Stimulated activated CD8-positive, alpha-beta memory T cell treated with anti-CD3 and anti-CD28 coated beads, Interleukin-12 subunit alpha, Interleukin-12 subunit beta, amount 100 ng/mL, for 4 hours (primary cell): Measurements from ENCODE around the gene NUBPL.
"Not testable (repeated sequence)": the region's sequence is repeated elsewhere in the genome, so short reads cannot be mapped to it uniquely, and the experiment has no call there.

Experiments
- DNase-seq: peaks from one replicate; pipeline ENCODE4 v3.0.0-alpha.2; 2020; ENCODE audit warnings: low read depth

The NUBPL gene

DNA sequence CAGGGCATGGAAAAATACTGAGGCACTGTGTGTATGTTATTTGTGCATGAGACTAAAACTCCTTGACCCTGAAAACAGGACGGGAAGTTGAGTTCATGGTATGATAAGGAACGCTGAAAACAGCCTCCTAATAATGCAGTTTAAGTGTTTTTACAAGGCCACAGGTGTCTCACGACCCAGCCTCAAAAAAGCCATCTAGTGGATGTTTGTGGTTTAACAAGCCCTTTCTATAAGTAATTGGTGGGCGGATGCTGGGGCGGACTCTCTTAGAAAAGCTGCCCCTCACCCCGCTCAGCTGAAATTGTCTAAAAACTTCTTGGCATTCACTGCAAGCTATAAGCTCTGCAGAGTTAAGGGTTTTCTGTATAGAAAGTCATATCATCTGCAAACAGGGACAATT is 184.5 kb downstream of the NUBPL start:
- no peak for DNase-seq

DNA sequence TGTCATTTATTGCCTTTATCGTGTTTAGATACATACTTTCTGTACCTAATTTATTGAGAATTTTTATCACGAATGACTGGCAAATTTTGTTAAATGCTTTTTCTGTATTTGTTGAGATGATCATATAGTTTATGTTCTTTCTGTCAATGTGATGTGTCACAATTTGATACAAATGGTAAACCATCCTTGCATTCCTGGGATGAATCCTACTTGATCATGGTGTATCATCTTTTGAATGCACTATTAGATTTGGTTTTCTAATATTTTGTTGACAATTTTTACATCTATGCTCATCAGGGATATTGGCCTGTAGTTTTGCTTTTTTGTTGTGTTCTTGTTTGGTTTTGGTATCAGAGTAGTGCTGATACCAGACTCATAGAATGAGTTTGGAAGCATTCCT is 185.1 kb downstream of the NUBPL start:
- DNase-seq = no peak

DNA sequence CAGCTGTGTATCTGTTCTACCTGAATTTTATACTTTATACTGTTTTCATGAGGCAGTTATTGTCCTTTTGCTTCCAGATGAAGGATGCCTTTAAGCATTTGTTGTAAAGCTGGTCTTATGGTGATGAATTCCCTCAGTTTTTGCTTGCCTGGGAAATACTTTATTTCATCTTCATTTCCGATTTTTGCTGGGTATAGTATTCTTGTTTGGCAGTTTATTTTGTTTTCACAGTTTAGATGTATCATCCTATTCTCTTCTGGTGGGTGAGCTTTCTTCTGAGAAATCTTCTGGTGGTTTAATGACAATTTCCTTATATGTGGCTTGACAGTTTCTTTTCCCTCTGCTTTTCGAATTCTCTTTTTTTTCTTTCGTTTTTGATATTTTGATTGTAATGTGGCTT is 188.1 kb downstream of the NUBPL start:
- DNase-seq = no peak

DNA sequence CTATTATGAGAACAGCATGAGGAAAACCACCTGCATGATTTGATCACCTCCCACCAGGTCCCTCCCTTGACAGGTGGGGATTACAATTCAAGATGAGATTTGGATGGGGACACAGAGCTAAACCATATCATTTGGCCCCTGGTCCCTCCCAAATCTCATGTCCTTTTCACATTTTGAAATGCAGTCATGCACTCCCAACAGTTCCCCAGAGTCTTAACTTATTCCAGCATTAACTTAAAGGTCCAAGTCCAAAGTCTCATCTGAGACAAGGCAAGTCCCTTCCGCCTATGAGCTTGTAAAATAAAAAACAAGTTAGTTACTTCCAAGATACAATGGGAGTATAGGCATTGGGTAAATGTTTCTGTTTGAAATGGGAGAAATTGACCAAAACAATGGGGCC is 189.8 kb downstream of the NUBPL start:
- not testable (repeated sequence) for DNase-seq

DNA sequence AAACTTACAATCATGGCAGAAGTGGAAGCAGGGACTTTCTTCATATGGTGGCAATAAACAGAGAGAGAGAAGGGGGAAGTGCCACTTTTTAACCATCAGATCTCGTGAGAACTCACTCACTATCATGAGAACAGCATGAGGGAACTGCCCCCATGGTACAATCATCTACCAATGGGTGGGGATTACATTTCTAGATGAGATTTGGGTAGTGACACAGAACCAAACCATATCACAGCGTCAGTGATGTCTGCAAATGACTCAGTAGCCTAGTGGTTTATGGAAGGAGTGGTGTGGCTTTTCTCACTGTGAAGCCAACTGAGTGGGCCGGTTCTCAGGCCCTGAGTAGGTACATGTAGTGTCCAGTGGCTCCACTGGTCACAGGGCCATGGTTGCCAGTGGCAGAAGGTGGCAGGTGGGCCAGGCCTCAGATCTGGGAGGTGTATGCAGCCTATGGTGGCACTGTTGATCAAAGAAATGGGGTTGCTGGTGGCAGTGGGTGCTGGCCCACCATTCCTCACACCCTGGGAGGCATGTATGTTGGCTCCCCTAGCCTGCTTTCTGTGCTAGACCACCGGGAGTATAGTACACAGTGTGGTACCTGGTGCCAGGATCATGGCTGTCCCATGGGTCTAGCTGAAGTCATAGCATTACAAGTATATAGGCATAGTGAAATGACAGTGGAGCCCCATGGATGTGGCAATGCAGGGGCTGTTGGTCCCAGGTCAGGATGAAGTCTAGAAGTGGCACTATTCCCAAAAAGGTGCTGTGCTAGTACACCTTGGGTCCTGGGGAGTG is 191.9 kb downstream of the NUBPL start:
- DNase-seq = no peak

DNA sequence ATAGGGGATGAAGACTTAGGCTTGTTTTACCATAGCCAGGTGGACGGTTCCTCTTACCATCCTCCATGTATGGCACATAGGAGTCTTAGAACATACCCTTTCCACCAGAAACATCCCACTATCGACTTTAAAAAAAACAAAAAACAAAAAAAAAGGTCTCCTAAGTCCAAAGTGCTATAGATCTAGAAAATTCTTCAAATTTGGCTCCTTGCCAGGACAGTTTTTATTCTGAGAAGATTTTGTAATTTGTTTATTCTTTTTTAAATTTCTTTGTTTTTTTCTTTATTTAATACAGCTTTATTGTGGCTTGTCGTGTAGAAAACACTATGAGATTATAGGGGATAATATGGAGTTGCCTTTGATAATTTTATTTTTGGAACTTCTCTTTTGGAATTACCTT is 197.7 kb downstream of the NUBPL start:
- DNase-seq = no peak

DNA sequence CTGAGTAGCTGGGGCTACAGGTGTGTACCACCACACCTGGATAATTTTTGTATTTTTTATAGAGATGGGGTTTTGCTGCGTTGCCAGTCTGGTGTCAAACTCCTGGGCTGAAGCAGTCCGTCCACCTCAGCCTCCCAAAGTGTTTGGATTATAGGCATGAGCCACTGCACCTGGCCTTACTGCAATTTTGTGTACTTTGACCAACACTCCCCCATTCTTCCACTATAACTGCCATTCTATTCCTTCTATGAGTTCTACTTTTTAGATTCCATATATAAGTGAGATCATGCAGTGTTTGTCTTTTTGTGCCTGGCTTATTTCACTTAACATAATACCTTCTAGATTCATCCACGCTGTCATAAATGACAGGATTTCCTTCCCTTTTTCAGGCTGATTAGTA is 199.1 kb downstream of the NUBPL start:
- no peak for DNase-seq

DNA sequence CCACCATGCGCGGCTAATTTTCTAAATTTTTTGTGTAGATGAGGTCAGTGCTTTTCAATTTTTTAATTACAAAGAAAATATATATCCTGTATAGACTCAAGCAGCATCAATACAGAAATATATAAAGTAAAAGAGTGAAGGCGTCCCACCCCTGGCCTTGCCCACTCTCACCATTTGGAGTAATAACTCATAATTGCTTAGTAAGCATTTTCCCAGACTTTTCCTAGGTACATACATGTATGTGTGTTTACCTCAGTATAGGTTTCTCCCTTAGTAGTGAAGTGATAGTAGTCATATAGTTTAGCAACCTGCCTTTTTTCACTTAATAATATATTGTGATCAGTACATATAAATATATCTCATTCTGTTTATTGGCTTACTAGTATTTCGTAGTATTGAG is 200.1 kb downstream of the NUBPL start:
- no peak for DNase-seq

DNA sequence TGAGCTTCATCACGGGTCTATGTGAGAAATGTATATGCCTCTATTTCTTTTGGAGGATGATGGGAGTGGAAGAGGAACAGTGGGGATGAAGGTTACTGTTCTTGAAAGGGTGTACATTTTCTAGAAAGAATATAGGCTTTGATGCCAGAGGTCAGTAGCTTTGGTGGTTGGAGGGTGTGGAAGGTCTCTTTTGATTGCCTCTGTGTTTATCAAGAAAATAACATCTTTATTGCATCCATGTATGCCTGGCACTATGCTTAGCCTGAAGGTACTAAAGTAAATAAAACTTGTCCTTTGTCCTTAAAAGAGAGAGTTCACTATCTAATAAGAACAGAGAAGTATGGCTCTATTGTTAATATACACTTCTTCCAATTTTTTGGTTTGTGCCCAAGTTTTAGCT is 201.8 kb downstream of the NUBPL start:
- DNase-seq = no peak

DNA sequence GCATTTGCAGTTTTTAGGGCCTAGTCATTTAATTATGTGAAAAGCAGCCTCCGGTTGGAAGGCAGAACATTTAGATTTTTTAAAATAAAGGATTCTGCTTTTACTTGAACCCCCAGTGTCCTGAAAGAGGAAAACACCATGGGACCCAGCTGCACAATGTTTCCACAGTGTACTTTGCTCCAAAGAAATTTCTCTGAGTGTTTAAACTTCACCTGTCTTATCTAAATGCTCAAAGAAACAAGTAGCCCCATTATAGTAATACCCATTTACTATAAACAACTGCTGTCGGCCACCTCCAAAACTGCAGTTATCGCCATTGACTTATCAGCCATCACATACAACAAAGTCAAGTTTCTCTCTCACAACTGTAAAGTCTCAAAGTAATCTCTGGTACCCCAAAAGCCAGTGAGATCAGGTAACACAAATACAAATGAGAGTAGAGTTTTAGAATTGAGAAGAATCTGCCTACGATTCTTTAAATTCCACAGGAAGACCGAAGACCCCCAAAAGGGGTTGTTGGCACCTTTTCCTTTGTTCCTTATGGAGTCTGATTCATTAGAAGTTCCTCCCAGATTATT is 205.2 kb downstream of the NUBPL start:
- no peak for DNase-seq

DNA sequence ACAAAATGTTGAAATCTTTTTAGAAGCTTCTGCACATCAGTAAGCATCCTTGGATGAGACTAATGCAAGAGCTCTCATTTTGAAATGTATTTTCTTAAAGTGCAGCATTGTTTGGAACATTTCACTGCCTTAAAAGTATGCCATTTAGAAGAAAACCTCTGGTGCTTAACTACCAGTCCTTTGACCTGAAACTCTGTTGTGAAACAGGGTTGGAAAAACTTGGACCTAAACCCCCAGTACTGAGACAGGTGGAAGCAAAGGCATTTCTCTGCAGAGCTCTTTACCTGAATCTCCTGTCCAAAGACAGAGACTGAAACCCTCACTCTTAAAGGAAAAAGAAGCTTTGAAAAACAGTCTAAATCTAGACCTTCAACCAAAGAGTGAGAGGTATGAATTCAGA is 207.2 kb downstream of the NUBPL start:
- no peak for DNase-seq

DNA sequence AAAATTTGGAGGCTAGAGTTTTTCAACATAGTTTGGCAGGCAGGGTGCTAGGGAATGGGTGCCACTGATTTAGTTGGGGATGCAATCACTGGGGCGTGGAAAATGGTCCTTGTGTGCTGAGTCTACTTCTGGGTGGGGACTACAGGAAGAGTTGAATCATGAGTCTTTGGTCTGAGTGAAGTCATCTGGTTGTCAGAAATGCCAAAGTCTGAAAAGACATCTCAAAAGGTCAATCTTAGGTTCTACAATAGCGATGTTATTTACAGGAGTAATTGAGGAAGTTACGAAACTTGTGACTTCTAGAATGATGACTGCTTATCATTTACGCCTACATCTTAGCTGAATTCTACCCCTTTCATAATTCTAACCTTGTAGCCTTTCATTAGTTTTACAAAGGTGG is 209.1 kb downstream of the NUBPL start:
- no peak for DNase-seq

DNA sequence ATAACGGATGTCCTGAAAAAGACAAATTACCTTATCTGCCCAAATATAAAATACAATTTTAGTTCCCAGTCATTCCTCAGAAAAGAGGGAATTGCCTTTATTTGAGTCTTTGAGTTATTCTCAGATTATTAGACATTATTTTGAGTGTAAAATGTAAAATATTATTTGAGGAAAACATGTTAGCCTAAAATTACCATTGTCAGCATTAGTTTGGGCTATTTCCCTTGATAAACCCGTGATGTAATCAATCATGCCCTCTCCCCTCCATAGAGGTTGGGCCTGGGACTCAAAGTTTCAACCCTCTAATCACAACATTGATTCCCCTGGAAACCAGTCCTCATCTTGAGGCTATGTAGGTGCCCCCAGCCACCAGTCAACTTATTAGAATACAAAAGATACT is 213.4 kb downstream of the NUBPL start:
- no peak for DNase-seq

DNA sequence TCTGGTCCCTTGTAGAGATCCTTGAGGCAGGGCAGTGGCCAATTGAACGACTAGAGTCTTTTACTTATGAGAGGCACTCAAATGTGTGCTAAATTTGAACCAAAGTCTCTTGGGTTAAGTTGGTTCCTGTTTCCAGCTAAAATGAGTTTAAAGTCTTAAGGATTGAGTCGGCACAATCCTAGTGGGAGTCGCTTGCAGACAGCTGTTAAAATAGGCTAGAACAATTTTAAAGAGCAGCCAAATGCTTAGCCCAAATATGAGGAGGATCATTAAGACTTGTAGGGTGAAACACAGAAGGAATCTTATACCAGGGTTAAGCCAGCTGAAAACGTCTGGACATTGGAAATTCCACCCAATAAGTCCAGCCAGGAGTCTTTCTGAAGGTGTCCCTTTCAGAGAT is 216.1 kb downstream of the NUBPL start:
- no peak for DNase-seq

DNA sequence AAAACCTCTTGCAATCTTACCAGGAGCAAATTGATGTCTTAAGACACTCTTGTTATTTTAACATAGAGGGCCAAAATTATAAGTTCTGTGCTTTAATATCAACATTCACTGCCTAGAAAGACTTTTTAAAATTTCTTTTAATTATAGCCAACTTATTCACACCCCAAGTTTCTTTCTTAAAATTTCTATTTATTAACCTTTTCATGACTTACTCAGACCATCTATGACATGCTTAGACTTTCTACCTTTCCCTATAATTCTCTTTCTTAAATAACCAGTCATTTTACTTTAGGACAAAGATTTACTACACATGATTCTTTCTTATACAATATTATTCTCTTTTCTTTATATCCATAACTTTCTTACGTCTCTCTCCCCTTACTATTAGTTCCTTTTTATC is 220.4 kb downstream of the NUBPL start:
- no peak for DNase-seq

DNA sequence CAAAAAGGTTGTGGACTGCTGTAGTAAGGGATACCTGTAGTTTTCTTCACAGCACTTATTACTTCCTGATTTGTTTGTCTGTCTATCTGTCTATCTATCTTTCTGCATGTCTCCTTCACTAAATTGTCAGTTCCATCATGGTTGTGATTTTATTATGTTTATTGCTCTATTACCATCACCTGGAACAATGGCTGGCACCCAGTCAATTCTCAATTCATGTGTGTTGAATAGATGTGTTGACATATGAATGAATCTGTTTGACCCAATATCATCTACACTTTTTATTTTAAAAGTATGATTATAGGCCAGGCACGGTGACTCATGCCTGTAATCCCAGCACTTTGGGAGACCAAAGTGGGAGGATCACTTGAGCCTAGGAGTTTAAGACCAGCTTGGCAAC is 224.4 kb downstream of the NUBPL start:
- no peak for DNase-seq

DNA sequence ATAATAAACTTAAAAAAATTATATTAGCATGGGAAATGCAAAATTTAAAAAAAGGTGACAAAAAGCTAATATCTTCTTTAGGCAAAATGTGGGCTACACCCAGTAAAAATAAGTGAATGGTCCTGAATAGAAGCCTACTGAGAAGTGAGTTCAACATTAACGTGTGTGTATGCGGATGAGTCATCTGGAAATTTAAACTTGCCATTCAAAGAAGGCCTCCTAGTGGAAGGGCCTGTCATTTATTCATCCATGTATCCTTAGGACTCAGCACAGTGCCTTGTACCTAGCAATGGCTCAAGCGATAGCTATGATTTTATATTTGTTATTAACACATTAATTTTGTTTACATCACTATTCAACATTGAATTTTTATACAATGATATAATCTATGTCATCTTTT is 226.2 kb downstream of the NUBPL start:
- DNase-seq = no peak

DNA sequence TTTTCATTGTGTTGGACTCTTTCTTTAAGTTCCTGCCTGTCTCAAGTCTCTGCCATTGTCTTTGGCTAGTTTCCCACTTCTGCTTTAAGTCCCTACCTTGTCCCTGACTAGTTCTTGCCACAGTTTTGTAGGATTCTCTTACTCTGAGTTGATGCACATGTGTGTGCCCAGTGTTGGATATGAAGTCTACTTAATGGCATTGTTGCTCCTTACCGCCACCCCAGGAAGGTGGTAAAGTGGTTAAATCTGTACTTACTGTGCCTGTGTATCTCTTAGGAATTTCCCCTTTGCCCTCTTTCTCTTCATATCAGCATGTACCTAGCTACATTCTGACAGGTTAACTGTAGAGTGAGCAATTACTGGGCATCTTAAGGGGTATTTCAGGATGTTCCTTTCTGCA is 227.1 kb downstream of the NUBPL start:
- DNase-seq = no peak

DNA sequence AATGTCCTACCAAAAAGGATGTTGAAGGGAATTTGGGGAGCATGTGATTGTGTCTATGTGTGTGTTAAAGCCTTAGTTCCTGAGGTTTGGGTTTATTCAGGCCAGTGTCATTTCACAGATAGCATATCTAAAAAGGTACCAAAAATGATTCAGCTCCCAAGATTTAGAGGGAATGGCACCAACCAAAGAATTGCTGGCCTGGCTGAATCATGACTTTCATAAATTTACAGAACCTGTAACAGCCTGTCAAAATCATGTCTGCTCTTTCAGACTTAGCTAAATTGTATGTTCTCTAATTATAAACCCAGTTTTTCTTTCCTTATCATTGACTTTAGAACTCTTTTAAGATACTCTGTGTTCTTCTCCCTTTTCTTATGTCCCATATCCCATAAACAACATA is 231.5 kb downstream of the NUBPL start:
- DNase-seq = no peak

DNA sequence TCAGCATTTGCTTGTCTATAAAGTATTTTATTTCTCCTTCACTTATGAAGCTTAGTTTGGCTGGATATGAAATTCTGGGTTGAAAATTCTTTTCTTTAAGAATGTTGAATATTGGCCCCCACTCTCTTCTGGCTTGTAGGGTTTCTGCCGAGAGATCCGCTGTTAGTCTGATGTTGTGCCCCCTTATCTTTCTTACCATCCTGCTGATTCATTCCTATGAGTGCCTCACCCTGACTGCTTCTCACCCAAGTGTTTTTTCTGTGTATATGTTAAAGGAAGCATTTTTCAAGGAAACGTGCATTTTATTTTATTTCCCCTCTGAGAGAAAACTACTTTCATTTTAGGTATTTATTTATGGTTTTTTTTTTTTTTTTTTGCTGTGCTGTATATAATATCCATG is 236.7 kb downstream of the NUBPL start:
- DNase-seq = not testable (repeated sequence)

DNA sequence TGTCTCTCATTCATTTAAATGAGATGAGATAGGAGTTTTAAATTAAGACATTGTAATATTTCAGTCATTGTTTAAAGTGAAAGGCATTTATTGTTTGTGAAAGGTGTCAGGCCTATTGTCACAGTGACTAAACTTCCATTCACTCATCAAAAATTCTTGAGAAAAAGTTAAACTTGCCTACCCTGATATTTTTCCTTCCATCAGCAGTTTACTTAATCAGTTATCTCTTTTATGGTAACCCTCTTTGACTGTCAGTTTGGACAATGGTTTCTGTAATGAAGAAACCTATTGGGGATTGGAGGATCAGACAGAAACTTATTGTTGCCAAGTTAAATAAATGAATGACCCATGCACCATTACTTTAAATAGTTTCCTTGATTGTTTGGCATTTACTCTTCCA is 241.6 kb downstream of the NUBPL start:
- no peak for DNase-seq

DNA sequence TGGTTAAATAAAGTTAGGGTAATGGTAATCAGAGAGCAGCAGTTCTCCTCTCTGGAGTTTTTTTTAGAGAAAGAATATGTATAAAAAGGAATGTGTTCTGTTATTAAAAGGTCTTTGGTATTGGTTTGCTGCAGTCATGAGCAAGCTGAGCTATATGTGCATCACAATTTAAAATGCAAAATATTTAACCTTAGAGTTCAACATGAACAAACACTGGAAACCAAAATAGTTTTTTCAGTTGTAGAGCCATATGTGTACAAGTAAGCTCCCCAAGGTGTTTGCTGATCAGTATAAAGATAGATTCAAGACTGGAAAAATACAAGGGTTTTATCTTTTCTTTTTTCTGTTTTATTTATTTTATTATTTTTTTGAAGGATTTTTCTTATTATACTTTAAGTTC is 245.0 kb downstream of the NUBPL start:
- no peak for DNase-seq

DNA sequence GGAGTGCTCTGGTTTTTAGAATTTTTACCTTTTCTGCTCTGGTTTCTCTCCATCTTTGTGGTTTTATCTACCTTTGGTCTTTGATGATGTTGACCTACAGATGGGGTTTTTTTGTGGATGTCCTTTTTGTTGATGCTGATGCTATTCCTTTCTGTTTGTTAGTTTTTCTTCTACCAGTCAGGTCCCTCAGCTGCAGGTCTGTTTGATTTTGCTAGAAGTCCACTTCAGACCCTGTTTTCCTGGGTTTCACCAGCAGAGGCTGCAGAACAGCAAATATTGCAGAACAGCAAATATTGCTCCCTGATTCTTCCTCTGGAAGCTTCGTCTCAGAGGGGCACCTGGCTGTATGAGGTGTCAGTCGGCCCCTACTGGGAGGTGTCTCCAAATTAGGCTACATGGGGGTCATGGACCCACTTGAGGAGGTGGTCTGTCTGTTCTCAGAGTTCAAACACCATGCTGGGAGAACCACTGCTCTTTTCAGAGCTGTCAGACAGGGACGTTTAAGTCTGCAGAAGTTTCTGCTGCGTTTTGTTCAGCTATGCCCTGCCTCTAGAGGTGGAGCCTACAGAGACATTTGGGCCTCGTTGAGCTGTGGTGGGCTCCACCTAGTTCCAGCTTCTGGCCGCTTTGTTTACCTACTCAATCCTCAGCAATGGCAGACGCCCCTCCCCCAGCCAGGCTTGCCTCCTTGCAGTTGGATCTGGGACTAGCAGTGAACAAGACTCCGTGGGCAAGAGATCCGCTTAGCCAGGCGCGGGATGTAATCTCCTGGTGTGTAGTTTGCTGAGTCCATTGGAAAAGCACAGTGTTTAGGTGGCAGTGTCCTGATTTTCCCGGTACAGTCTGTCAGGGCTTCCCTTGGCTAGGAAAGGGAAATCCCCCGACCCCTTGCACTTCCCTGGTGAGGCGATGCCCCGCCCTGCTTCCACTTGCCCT is 250.8 kb downstream of the NUBPL start:
- DNase-seq = not testable (repeated sequence)
